GM23248 (cell line): ENCODE data around the gene FUNDC2. TPM values are rescaled to one million over a fixed set of nuclear protein-coding genes. Genes with fewer than 3 reads are reported as not detected.

Experiments used
- DNase-seq: peaks from one replicate; pipeline ENCODE4 v3.0.0-alpha.2; 2015
- H2AFZ ChIP-seq: fragments of 200-600 bp; sonication (generic); 2 replicates; pipeline ENCODE4 v1.6.1; 2016; ENCODE audit warnings: antibody characterized with exemption
- H3F3A ChIP-seq: fragments of 200-600 bp; sonication (generic); 2 replicates; pipeline ENCODE4 v1.6.1; 2016; ENCODE audit warnings: mild to moderate bottlenecking, antibody characterized with exemption, mixed run types; ENCODE audit not compliant: insufficient read depth
- H3K27ac ChIP-seq: fragments of 200-600 bp; sonication (generic); 2 replicates; pipeline ENCODE4 v1.5.1; 2016; ENCODE audit warnings: mild to moderate bottlenecking
- H3K27me3 ChIP-seq: fragments of 200-600 bp; sonication (generic); replicated peaks from 2 replicates; pipeline ENCODE4 v1.6.1; 2016; ENCODE audit warnings: mild to moderate bottlenecking; ENCODE audit not compliant: insufficient read depth
- H3K36me3 ChIP-seq: fragments of 200-600 bp; sonication (generic); 2 replicates; pipeline ENCODE4 v1.6.1; 2016; ENCODE audit warnings: low read depth, mild to moderate bottlenecking
- H3K4me1 ChIP-seq: fragments of 200-600 bp; sonication (generic); 2 replicates; pipeline ENCODE4 v1.6.1; 2016; ENCODE audit warnings: mild to moderate bottlenecking; ENCODE audit not compliant: insufficient read depth
- H3K4me2 ChIP-seq: fragments of 200-600 bp; sonication (generic); one replicate; pipeline ENCODE4 v1.6.1; 2016; ENCODE audit warnings: mild to moderate bottlenecking; ENCODE audit not compliant: unreplicated experiment
- H3K4me3 ChIP-seq: fragments of 200-600 bp; sonication (generic); 2 replicates; pipeline ENCODE4 v1.5.1; 2016; ENCODE audit warnings: mild to moderate bottlenecking
- H3K79me2 ChIP-seq: fragments of 200-600 bp; sonication (generic); 2 replicates; pipeline ENCODE4 v1.6.1; 2016; ENCODE audit warnings: mild to moderate bottlenecking; ENCODE audit not compliant: insufficient read depth
- H3K9ac ChIP-seq: fragments of 200-600 bp; sonication (generic); 2 replicates; pipeline ENCODE4 v1.6.1; 2016; ENCODE audit warnings: mild to moderate bottlenecking
- H3K9me2 ChIP-seq: fragments of 200-600 bp; sonication (generic); 2 replicates; pipeline ENCODE4 v1.6.1; 2016; ENCODE audit warnings: mixed run types, mild to moderate bottlenecking, moderate library complexity; ENCODE audit not compliant: insufficient read depth
- H3K9me3 ChIP-seq: fragments of 200-600 bp; sonication (generic); one replicate; pipeline ENCODE4 v1.6.1; 2017; ENCODE audit warnings: low read depth
- H4K20me1 ChIP-seq: fragments of 200-600 bp; sonication (generic); 2 replicates; pipeline ENCODE4 v1.6.0; 2016; ENCODE audit not compliant: insufficient read depth
- EZH2 ChIP-seq: fragments of 200-600 bp; sonication (generic); IDR thresholded peaks from 2 replicates; pipeline ENCODE4 v1.6.1; 2018; ENCODE audit warnings: antibody characterized with exemption, mild to moderate bottlenecking; ENCODE audit not compliant: insufficient read depth, poor library complexity, severe bottlenecking
- EZH2phosphoT487 ChIP-seq: fragments of 200-600 bp; sonication (generic); IDR thresholded peaks from 2 replicates; pipeline ENCODE4 v1.6.1; 2018; ENCODE audit warnings: antibody characterized with exemption, moderate library complexity, mild to moderate bottlenecking, low read depth; ENCODE audit not compliant: insufficient read depth
- whole genome bisulfite sequencing, 2 experiments: methylation state at CpG; one replicate each; pipeline ENCODE4 v1.1.6; 2015 to 2017; ENCODE audit warnings: low lambda C conversion rate in 2 of 2, low coverage in 1 of 2; ENCODE audit errors: missing lambda C conversion rate in 2 of 2; 5-methylcytosine and 5-hydroxymethylcytosine counted together
- in situ Hi-C: fragments of 300-500 bp; cut with MboI; formaldehyde crosslinking; loops from 2 replicates; pipeline ENCODE4 v1.15.0; 2020
- polyA plus RNA-seq: library from polyadenylated mRNA; unstranded; fragments of >200 nt; fragmentation: Nextera tagmentation; extraction: Ambion mirVana; gene quantifications from 2 replicates; pipeline ENCODE4 v1.2.1, GENCODE V29; 2016
- total RNA-seq: library from RNA; depleted of rRNA; stranded (reverse); fragments of >200 nt; shearing (Covaris generic); gene quantifications from 2 replicates; pipeline ENCODE4 v1.2.3, GENCODE V29; 2014; rRNA removed

Gene FUNDC2
- total RNA-seq, result 35.2 and 41.0 TPM in 2 replicates
- 84.9 and 86.9 TPM in 2 replicates for polyA plus RNA-seq

GRCh38 chrX:155026727-155027508 is at the start of gene FUNDC2:
Gene FUNDC2 (plus strand): TSS chrX:155026844. CDS start chrX:155026939, 95 bp downstream.
- TF ChIP-seq EZH2 (no peak), EZH2phosphoT487 (no peak)
- Histone ChIP-seq H3K36me3 (no peaks in the 10 kb centered on the region), H3K4me3 (peak within 1 kb of the TSS; percentile 92), H3K79me2 (peaks cover 37% of the 10 kb centered on the region), H3K9me2 (no peaks in the 10 kb centered on the region), H3F3A (peaks cover 18% of the 10 kb centered on the region; the same call in 1 of the 2 replicates), H3K4me1 (peaks cover 16% of the 10 kb centered on the region), H3K27me3 (no peaks in the 10 kb centered on the region), H4K20me1 (no peaks in the 10 kb centered on the region), H3K9ac (peak within 1 kb of the TSS; percentile 100), H3K4me2 (peak within 1 kb of the TSS; percentile 90), H3K27ac (peak within 1 kb of the TSS; percentile 100), H3K9me3 (no peaks in the 10 kb centered on the region), H2AFZ (peak within 1 kb of the TSS; percentile 83)
- DNase-seq, result peak; percentile 93
- WGBS, 2 experiments, result 0 to 2% methylated on average over 15 to 18 of the region's 82 CpGs
- in situ Hi-C loops, result no loop called here

GRCh38 chrX:154979629-154980028 is 47.0 kb upstream of the FUNDC2 start:
- no peak overlapping the region for H2AFZ ChIP-seq
- no peak overlapping the region for H3K4me2 ChIP-seq
- H3K27ac ChIP-seq, result no peak overlapping the region
- peaks cover 3% of the 10 kb centered on the region; the same call in 1 of the 2 replicates for H3K4me1 ChIP-seq
- no peaks in the 10 kb centered on the region for H4K20me1 ChIP-seq
- H3K27me3 ChIP-seq, result no peaks in the 10 kb centered on the region
- no peak for TF ChIP-seq EZH2
- TF ChIP-seq EZH2phosphoT487, result no peak
- no peak overlapping the region for H3K4me3 ChIP-seq
- H3K79me2 ChIP-seq, result no peaks in the 10 kb centered on the region
- whole genome bisulfite sequencing, 2 experiments, result 75 to 96% methylated on average over 3 to 4 of the region's 4 CpGs
- H3K9me2 ChIP-seq, result no peaks in the 10 kb centered on the region
- H3F3A ChIP-seq, result no peaks in the 10 kb centered on the region
- no peaks in the 10 kb centered on the region for H3K36me3 ChIP-seq
- H3K9me3 ChIP-seq, result no peaks in the 10 kb centered on the region
- in situ Hi-C loops, result loop anchor here (10.0 kb wide), 1 partner anchor 85 kb away; no protein-coding TSS in a partner anchor
- H3K9ac ChIP-seq, result no peak overlapping the region
- no peak for DNase-seq

DNA sequence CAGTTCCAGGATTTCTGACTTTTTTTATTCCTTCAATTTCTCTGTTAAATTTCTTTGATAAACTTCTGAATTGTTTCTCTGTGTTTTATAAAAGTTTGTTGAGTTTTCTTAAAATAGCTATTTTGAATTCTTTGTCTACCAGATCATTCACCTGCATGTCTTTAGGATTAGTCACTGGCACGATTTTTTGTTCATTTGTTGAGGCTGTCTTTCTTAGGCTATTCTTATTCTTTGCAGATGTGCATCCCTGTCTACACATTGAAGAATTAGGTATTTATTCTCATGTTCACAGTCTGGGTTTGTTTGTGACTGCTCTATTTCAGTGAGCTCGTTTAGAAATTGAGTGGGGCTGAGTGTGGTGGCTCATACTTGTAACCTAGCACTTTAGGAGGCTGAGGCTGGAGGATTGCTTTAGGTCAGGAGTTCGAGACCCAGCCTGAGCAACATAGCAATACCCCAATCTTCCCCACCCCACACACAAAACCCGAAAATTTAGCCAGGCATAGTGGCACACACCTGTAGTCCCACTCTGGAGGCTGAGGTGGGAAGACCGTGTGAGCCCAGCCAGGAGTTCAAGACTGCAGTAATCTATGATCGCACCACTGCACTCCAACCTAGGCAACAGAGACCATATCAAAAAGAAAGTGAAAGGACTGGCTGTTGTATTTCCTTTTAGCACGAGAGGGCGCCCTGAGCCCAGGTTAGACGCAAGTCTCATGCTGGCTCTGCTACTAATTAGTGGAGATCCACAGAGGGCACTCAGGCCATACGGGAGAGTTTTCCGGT is 46.1 kb upstream of the FUNDC2 start:
- Histone ChIP-seq H3K27me3 (no peaks in the 10 kb centered on the region), H3K9ac (peak overlapping the region; percentile 70), H3K27ac (no peak overlapping the region), H3K4me2 (peak overlapping the region; percentile 81), H3K4me1 (peaks cover 3% of the 10 kb centered on the region; the same call in 1 of the 2 replicates), H3K79me2 (no peaks in the 10 kb centered on the region), H4K20me1 (no peaks in the 10 kb centered on the region), H3F3A (no peaks in the 10 kb centered on the region), H3K4me3 (peak overlapping the region; percentile 73), H2AFZ (peak overlapping the region; percentile 82), H3K9me3 (no peaks in the 10 kb centered on the region), H3K36me3 (no peaks in the 10 kb centered on the region), H3K9me2 (no peaks in the 10 kb centered on the region)
- in situ Hi-C loops, result loop anchor here (10.0 kb wide), 1 partner anchor 84 kb away; no protein-coding TSS in a partner anchor
- DNase-seq, result peak; percentile 74
- TF ChIP-seq EZH2phosphoT487 (no peak), EZH2 (no peak)
- 0 to 5% methylated on average over 6 to 9 of the region's 11 CpGs for WGBS, 2 experiments

- Histone ChIP-seq H3K4me2 (peak overlapping the region; percentile 81), H3K9me2 (no peaks in the 10 kb centered on the region), H3K9me3 (no peaks in the 10 kb centered on the region), H3K4me1 (peaks cover 3% of the 10 kb centered on the region; the same call in 1 of the 2 replicates), H3K27me3 (no peaks in the 10 kb centered on the region), H3F3A (no peaks in the 10 kb centered on the region), H3K36me3 (no peaks in the 10 kb centered on the region), H3K9ac (peak overlapping the region; percentile 70; the same call in 1 of the 2 replicates), H2AFZ (peak overlapping the region; percentile 82), H3K27ac (no peak overlapping the region), H3K4me3 (peak overlapping the region; percentile 73), H4K20me1 (no peaks in the 10 kb centered on the region), H3K79me2 (no peaks in the 10 kb centered on the region)
- in situ Hi-C loops, result loop anchor here (10.0 kb wide), 1 partner anchor 84 kb away; no protein-coding TSS in a partner anchor
- no peak for DNase-seq
- WGBS, 2 experiments, result 30 to 33% methylated on average over 6 of the region's 6 CpGs
- TF ChIP-seq EZH2phosphoT487 (no peak), EZH2 (no peak)
Measured at GRCh38 chrX:154981116-154981411, 45.6 kb upstream of the FUNDC2 start.
